Kidney (tissue), 22 donors: ENCODE results near the gene RUNX1. TPM values are rescaled to one million over a fixed set of nuclear protein-coding genes. Genes with fewer than 3 reads are reported as not detected.

Source experiments
- DNase-seq, 5 donors: peaks; one replicate each; pipeline ENCODE4 v3.0.0-alpha.2; 2013 to 2020
- FAIRE-seq: peaks from 2 replicates; lab custom pipeline; 2012; peaks lifted over from hg19 to GRCh38; lab: Jason Lieb, UNC
- H3K27ac ChIP-seq, 2 donors: one replicate each; pipeline ENCODE4 v1.7.0; 2013; ENCODE audit warnings: low read depth in 2 of 2, low read length in 2 of 2, inconsistent platforms in 1 of 2
- H3K27me3 ChIP-seq: one replicate; pipeline ENCODE4 v1.7.1; 2013; ENCODE audit warnings: low read length, inconsistent platforms; ENCODE audit not compliant: control insufficient read depth, insufficient read depth
- H3K36me3 ChIP-seq, 3 donors: one replicate each; pipeline versions ENCODE4 v1.7.0 to v1.7.1; 2013; ENCODE audit warnings: low read length in 3 of 3, control low read depth in 1 of 3, inconsistent platforms in 1 of 3; ENCODE audit not compliant: insufficient read depth in 3 of 3, control insufficient read depth in 2 of 3
- H3K4me1 ChIP-seq, 3 donors: one replicate each; pipeline versions ENCODE4 v1.7.0 to v1.7.1; 2013; ENCODE audit warnings: low read length in 3 of 3, inconsistent platforms in 1 of 3, low read depth in 1 of 3; ENCODE audit not compliant: control insufficient read depth in 2 of 3, insufficient read depth in 2 of 3
- H3K4me3 ChIP-seq, 3 donors: one replicate each; pipeline versions ENCODE4 v1.7.0 to v1.8.1; 2013; ENCODE audit warnings: low read length in 3 of 3, control low read depth in 1 of 3, inconsistent platforms in 1 of 3
- H3K9ac ChIP-seq, 3 donors: one replicate each; pipeline versions ENCODE4 v1.7.0 to v1.7.1; 2013; ENCODE audit warnings: low read length in 3 of 3, control low read depth in 1 of 3, inconsistent platforms in 1 of 3
- H3K9me3 ChIP-seq, 3 donors: one replicate each; pipeline versions ENCODE4 v1.7.0 to v1.7.1; 2013; ENCODE audit warnings: low read length in 3 of 3, control low read depth in 1 of 3, inconsistent platforms in 1 of 3; ENCODE audit not compliant: control insufficient read depth in 2 of 3, insufficient read depth in 1 of 3
- intact Hi-C: fragments of 100-400 bp; cut with DNase I; formaldehyde crosslinking; loops from one replicate; pipeline ENCODE4 v1.11.1; 2022
- long read RNA-seq, 10 donors: library from polyadenylated mRNA in 1 of 10; unstranded in 1 of 10; transcript quantifications; one replicate each; pipeline ENCODE4 v2.0.0 and lab custom pipeline, GENCODE V29; 2021 to 2026
- polyA plus RNA-seq: library from polyadenylated mRNA; stranded (reverse); fragments of 350-450 nt; fragmentation: Illumina TruSeq; extraction: RNeasy Lipid Tissue Mini Kit (QIAGEN cat#74804); gene quantifications from one replicate; pipeline ENCODE4 v1.2.3, GENCODE V29; 2014; ENCODE audit warnings: low read depth, low replicate concordance; ENCODE audit not compliant: insufficient read depth
- total RNA-seq: library from RNA; stranded (reverse); fragmentation: NEBNext Ultra II Directional; extraction: Animal tissue kit (Norgen Biotek cat#: 25700); gene quantifications from one replicate; pipeline ENCODE4 v1.2.1, GENCODE V29; 2021
- TF ChIP-seq, protein P1 (sequence below): IDR thresholded peaks from 3 replicates; pipeline ENCODE4 v1.5.1; 2012; ENCODE audit warnings: mild to moderate bottlenecking, moderate library complexity, borderline replicate concordance; ENCODE audit not compliant: insufficient read depth; ENCODE audit errors: extremely low read depth
- donor health status: control.
- donor health status: control.
- donor health status: control.
- donor health status: control.
- donor health status: control.
- donor health status: DM: yes; HTN: yes; CAD: no.
- donor health status: Normal renal cell carcinoma (clear cell type).

RUNX1 gene
- total RNA-seq (58.0 TPM), polyA plus RNA-seq (1.3 TPM)
- long read RNA-seq, donor 1 = 0 reads
- long read RNA-seq, donor 2 = 0 reads
- long read RNA-seq, donor 3 = 0 reads
- long read RNA-seq, donor 4 = 0 reads
- long read RNA-seq, donor 5 = 0 reads
- long read RNA-seq, donor 6 = 0 reads
- long read RNA-seq, donor 7, full-length matches to known transcripts = 1 of 9 reads
- long read RNA-seq, donor 7, partial matches to known transcripts = 2 of 9 reads
- long read RNA-seq, donor 7, other reads (novel, unspliced or antisense) = 6 of 9 reads
- long read RNA-seq, donor 8 = 0 reads
- long read RNA-seq, donor 9 = 0 reads
- long read RNA-seq, donor 10 = 0 reads

DNA sequence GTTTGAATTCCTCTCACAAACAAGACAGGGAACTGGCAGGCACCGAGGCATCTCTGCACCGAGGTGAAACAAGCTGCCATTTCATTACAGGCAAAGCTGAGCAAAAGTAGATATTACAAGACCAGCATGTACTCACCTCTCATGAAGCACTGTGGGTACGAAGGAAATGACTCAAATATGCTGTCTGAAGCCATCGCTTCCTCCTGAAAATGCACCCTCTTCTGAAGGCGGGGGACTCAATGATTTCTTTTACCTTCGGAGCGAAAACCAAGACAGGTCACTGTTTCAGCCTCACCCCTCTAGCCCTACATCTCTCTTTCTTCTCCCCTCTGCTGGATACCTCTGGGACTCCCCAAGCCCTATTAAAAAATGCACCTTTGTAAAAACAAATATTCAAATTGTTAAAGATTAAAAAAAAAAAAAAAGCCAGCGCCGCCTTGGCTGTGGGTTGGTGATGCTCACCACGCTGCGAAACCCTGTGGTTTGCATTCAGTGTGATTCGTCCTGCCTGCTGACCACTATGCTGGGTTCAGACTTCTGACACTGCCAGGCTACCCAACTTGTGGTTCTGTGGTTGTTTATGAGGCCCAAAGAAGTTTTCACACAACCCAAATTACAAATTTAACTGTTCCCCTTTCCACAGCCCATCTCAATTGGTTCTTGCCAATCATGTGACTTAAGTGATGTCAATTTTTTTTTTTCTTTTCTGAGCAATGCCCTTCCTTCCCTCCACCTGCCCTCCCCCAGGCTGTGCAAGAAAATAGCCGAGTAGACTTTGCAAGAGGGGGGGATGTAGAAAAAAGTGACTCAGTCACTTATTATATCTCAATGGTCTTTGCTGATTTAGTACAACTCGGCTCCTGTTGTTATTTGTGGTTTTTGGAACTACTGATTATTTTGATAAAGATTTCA is at the start of gene RUNX1:
Gene RUNX1 (minus strand): TSS at position 597 of the 912 bp plus-strand sequence.
- no peaks in the 10 kb centered on the region for H3K36me3 ChIP-seq
- H3K27ac ChIP-seq = peak within 1 kb of the TSS in 1 of 2 donors; percentile 34
- H3K9ac ChIP-seq = no peak within 1 kb of the TSS
- intact Hi-C loops = no loop called here
- DNase-seq (peak in 1 of 5 donors; percentile 29), FAIRE-seq (no peak)
- peaks cover 0 to 5% (median 3%) of the 10 kb centered on the region in 3 donors for H3K4me1 ChIP-seq
- H3K4me3 ChIP-seq = peak within 1 kb of the TSS in 2 of 3 donors; percentile 43 to 45
- TF ChIP-seq, protein P1, sequence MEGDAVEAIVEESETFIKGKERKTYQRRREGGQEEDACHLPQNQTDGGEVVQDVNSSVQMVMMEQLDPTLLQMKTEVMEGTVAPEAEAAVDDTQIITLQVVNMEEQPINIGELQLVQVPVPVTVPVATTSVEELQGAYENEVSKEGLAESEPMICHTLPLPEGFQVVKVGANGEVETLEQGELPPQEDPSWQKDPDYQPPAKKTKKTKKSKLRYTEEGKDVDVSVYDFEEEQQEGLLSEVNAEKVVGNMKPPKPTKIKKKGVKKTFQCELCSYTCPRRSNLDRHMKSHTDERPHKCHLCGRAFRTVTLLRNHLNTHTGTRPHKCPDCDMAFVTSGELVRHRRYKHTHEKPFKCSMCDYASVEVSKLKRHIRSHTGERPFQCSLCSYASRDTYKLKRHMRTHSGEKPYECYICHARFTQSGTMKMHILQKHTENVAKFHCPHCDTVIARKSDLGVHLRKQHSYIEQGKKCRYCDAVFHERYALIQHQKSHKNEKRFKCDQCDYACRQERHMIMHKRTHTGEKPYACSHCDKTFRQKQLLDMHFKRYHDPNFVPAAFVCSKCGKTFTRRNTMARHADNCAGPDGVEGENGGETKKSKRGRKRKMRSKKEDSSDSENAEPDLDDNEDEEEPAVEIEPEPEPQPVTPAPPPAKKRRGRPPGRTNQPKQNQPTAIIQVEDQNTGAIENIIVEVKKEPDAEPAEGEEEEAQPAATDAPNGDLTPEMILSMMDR = no peak
- no peaks in the 10 kb centered on the region for H3K27me3 ChIP-seq
- no peaks in the 10 kb centered on the region for H3K9me3 ChIP-seq

DNA sequence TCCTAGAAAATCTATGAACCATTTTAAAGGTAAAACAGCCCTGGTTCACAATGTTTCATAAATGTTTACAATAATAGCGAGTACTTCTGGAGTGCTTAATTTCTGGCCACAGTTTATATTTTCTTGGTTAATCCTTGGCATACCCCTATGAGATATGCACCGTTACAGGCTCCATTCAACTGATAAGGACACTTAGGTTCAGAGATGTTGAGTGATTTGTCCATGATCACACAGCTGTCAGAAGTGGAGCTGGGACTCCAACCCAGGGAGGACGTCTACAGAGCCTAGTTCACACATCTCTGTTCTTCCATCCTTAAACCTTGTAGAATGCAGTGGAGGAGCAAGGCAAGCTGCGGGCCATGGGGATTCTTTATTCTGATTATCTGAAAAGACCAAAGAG is 48.4 kb upstream of the RUNX1 start:
- TF ChIP-seq, protein P1 = no peak
- Histone ChIP-seq H3K4me1 (no peaks in the 10 kb centered on the region), H3K4me3 (no peak overlapping the region), H3K27ac (no peak overlapping the region), H3K9ac (no peak overlapping the region), H3K27me3 (no peaks in the 10 kb centered on the region), H3K36me3 (no peaks in the 10 kb centered on the region), H3K9me3 (no peaks in the 10 kb centered on the region)
- DNase-seq = no peak
- FAIRE-seq = no peak
- intact Hi-C loops = no loop called here

GRCh38 chr21:35096959-35097358 is 47.9 kb upstream of the RUNX1 start:
- H3K27ac ChIP-seq = no peak overlapping the region
- no peaks in the 10 kb centered on the region for H3K4me1 ChIP-seq
- no peaks in the 10 kb centered on the region for H3K9me3 ChIP-seq
- intact Hi-C loops = no loop called here
- TF ChIP-seq, protein P1 = no peak
- H3K27me3 ChIP-seq = no peaks in the 10 kb centered on the region
- H3K36me3 ChIP-seq = no peaks in the 10 kb centered on the region
- DNase-seq (no peak), FAIRE-seq (no peak)
- no peak overlapping the region for H3K9ac ChIP-seq
- no peak overlapping the region for H3K4me3 ChIP-seq
